HUES48 (cell line): Measurements from ENCODE around the gene SIK1.
"Not testable (repeated sequence)": the region's sequence is repeated elsewhere in the genome, so short reads cannot be mapped to it uniquely, and the experiment has no call there.

Experiments used
- H3K27ac ChIP-seq: one replicate; pipeline ENCODE4 v1.7.0; 2013; ENCODE audit warnings: low read depth, low read length, inconsistent platforms
- H3K27me3 ChIP-seq: 2 replicates; pipeline ENCODE4 v1.6.1; 2013; ENCODE audit warnings: mild to moderate bottlenecking, low read length; ENCODE audit not compliant: control insufficient read depth, insufficient read depth
- H3K36me3 ChIP-seq: 2 replicates; pipeline ENCODE4 v1.6.1; 2013; ENCODE audit warnings: low read length; ENCODE audit not compliant: control insufficient read depth, insufficient read depth
- H3K4me1 ChIP-seq: 2 replicates; pipeline ENCODE4 v1.6.1; 2013; ENCODE audit warnings: mild to moderate bottlenecking, low read length; ENCODE audit not compliant: control insufficient read depth, insufficient read depth
- H3K4me3 ChIP-seq: 2 replicates; pipeline ENCODE4 v1.5.1; 2013; ENCODE audit warnings: mild to moderate bottlenecking, low read depth, low read length
- H3K9ac ChIP-seq: 2 replicates; pipeline ENCODE4 v1.6.1; 2013; ENCODE audit warnings: mild to moderate bottlenecking, low read depth, low read length, moderate library complexity
- H3K9me3 ChIP-seq: 2 replicates; pipeline ENCODE4 v1.6.1; 2013; ENCODE audit warnings: low read length; ENCODE audit not compliant: control insufficient read depth, insufficient read depth

Gene SIK1

DNA sequence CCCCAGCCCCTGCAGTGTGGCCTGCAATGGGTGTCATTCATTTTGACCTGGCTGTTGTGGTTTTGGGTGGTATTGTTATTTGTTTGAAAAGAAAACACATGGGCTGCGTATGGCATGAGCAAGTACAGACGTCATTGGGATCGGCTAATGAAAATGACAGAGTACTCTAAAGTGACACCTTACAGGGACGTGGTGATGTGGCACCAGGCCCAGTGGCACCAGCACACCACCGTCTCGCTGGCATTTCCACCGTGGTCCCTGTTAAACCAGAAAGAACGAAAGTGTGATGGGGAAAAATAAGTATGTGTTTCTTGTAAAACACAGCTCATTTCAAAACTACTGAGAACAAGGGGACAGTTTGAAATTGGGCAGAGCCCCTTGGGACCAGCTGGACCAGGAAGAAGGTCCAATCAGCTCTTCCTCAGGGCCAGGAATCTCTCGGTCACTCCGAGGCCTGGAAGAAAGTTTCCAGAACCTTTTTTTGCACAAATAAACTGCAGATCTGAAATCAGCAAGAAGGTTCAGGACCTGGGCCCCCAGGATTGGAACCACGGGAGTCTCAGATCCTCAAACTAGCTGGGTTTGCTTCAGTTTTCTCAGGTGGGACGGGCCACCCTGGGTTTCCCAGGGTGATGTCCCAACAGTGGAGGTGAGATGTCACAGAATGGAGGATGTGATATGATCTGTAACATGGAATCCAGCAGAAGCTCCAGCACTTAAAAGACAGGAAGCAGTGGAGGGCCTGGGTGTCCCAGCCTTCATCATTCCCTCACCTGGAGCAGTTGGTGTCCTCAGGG, 6.6 kb upstream of the SIK1 start:
- H3K36me3 ChIP-seq, H3K27me3 ChIP-seq, H3K27ac ChIP-seq, H3K9me3 ChIP-seq, H3K9ac ChIP-seq, H3K4me3 ChIP-seq, H3K4me1 ChIP-seq: not testable (repeated sequence)

DNA sequence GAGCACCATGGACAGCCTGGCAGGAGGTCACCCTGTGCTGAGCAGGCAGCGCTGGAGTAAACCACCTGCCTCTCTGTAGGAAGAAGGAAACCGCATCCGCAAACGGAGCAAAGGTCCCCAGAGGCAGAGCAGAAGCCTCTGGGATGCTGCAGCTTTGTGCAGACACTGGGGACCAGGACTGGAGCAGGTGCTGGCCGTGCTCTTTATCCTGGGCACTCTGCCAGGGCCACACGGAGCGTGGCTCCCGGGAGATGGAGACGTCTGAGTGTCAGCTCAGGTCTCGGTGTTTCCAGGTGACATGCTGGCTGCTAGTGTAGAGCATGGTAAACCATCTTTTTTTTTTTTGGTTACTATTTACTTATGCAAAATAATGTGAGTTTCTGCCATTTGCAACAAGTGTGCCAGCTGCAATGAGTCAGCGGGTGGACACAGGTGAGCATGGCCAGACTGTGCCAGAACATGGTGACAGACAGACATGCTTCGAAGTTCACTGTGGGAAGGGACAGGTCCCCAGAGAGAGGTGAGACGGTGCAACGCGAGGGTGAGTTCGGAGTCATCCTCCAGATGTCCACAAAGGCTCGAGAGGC, 4.0 kb upstream of the SIK1 start:
- H3K36me3 ChIP-seq, H3K4me3 ChIP-seq, H3K9me3 ChIP-seq, H3K27ac ChIP-seq, H3K27me3 ChIP-seq, H3K4me1 ChIP-seq, H3K9ac ChIP-seq: not testable (repeated sequence)

DNA sequence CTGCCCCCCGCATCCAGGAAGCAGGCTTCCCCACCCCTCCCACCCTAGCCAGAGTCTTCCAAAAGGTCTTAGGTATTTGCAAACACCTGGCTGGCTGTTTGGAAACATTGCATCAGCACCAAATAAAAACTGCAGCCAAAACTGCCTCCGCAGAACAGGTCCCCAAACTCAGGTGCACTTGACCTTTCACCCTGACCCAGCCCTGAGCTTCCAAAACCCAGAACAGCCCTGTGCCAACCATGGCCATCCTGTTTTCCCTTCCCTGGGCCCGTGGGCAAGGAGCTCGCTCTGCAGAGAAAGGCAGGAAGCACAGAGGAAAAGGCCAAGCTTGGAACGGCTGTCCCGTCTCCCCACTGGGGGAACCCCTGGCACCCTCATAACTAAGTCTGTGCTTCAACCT, 2.0 kb upstream of the SIK1 start:
- H3K36me3 ChIP-seq, H3K9ac ChIP-seq, H3K4me3 ChIP-seq, H3K27me3 ChIP-seq, H3K9me3 ChIP-seq, H3K4me1 ChIP-seq, H3K27ac ChIP-seq: not testable (repeated sequence)

DNA sequence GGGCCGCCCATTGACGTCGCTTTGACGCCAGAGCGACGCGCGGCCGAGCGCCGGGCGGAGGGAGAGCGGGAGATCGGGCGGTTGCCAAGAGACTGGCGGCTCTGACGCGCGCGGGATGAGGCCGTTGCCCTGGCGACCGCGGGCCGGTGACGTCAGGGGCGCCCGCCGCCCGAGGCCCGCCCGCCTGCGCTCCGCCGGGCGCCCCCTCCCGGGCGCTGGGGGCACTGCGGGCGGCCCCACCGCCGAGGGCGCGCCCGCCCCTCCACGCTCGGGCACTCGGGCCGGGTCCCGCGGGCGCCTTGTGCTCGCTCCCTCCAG, 270 bp upstream of the SIK1 start:
- not testable (repeated sequence) for H3K9me3 ChIP-seq, H3K9ac ChIP-seq, H3K4me3 ChIP-seq, H3K27ac ChIP-seq, H3K36me3 ChIP-seq, H3K27me3 ChIP-seq, H3K4me1 ChIP-seq

DNA sequence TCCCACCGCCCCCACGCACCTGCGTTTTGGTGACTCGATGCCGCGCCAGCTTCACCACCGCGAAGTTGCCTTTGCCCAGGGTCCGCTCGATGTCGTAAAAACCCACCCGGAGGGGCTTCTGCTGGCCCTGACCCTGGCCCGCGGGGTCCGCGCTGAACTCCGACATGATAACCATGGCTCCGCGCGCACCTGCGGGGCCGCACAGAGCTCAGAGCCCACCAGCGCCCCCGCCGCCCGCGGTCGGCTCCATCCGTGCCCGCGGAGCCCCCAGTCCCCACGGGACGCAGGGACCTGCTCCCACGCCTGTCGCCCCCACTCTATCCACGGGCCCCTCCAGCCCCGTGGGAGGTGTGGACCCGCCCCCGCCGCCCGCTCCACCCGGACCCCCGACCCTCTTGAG, 927 bp downstream of the SIK1 start:
- H3K9me3 ChIP-seq, H3K27me3 ChIP-seq, H3K4me3 ChIP-seq, H3K9ac ChIP-seq, H3K36me3 ChIP-seq, H3K27ac ChIP-seq, H3K4me1 ChIP-seq: not testable (repeated sequence)

DNA sequence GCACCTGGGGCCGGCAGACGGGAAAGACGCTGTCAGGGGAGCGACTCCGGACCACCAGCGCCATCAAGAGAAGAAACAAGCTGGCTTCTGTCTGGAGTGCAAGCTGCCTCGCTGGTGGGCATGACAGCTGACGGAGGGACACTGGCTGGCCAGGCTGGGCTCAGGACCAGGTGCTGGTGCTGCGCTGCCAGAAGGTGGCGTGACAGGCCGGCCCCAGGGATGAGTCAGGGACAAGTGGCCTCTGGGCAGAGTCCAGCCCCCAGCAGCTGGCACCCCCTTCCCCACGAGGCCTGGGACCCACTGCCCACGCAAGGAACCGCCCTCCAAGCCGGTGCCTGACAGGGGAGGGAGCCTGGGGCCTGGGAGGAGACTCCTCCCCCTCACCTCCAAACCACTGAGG, 7.5 kb downstream of the SIK1 start:
- H3K9ac ChIP-seq, H3K4me1 ChIP-seq, H3K27ac ChIP-seq, H3K36me3 ChIP-seq, H3K27me3 ChIP-seq, H3K4me3 ChIP-seq, H3K9me3 ChIP-seq: not testable (repeated sequence)

DNA sequence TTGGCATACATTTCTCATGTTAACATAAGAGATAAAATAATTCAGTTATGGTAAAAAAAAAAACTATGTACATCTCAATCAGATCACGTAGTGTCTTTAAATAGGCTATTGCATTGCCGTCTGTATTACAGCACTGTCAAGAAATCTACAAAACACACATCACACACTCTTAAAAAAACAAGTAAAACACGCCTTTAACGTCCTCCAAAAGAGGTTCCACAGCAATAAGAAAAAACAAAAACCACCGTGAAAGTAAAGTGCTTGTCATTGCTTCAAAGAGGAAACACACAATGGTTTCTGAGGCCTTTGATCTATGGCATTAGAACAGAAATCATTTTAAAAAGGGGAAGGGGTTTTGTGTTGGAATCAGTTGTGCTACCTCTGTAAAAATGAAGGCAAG, 12.4 kb downstream of the SIK1 start:
- not testable (repeated sequence) for H3K4me1 ChIP-seq, H3K36me3 ChIP-seq, H3K27ac ChIP-seq, H3K4me3 ChIP-seq, H3K9me3 ChIP-seq, H3K9ac ChIP-seq, H3K27me3 ChIP-seq

DNA sequence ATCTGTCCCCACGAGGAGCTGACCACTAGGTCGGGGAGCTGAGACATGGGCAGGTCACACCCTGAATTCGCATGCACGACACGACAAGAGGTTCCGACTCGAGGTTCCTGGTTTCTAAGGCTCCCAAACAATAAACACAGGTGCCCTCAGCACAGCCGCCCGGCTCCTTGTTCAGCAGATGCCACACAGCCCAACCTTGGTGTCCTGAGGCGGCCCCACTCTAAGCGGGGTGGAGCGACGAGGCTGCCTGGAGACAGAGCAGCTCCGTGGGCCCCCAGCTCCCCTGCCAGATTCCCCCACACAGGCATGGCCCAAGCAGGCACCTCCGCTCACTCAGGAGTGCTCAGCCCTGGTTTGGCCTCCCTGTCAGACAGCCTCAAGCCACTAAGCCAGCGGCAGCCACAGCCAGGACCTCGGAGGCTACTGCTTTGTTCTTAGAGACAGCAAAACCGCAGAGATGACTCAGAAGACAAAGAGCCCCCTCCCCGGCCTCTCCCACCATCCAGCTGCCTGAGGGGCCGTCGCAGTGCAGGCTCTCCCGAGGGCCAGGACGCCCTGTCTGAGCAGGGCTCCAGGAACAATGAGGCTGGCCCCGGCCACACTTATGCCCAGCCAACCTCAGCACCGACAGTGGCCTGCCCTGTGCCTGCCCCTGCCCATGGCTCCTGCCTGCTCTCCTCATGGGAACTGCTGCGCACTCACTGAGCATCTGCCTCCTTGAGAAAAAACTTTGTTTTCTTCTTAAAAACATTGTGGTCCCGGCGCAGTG, 14.7 kb downstream of the SIK1 start:
- H3K36me3 ChIP-seq, H3K9ac ChIP-seq, H3K9me3 ChIP-seq, H3K4me3 ChIP-seq, H3K27me3 ChIP-seq, H3K4me1 ChIP-seq, H3K27ac ChIP-seq: not testable (repeated sequence)

DNA sequence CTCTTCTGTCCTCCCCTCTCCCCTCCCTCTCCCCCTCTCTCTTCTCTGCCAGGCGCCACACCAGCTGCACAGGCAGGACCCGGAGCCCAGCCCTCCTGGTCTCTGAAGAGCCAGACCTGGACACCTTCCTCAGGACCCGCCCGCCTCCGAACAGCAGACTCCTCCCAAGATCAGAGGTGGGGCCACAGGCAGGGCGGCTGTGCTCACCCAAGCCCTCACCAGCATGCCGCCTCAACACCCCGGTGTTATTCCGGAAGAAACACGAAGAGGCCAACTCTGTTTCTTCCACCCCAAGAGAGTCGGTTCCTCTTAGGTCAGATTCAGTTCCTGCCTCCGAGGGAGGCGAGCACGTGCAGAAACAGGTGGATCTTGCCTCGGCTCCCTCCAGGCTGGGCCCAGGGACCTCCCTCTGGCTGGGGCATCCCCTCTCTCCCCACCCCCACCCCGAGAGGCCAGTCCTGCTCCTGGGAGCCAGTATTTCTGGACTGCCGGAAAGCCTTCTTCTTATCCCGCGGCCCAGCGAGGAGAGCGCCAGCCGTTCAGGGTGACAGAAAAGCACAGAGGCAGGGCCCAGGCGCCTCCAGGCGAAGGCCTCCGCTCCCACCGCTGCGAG, 16.4 kb downstream of the SIK1 start:
- not testable (repeated sequence) for H3K27me3 ChIP-seq, H3K36me3 ChIP-seq, H3K9ac ChIP-seq, H3K27ac ChIP-seq, H3K4me1 ChIP-seq, H3K4me3 ChIP-seq, H3K9me3 ChIP-seq

DNA sequence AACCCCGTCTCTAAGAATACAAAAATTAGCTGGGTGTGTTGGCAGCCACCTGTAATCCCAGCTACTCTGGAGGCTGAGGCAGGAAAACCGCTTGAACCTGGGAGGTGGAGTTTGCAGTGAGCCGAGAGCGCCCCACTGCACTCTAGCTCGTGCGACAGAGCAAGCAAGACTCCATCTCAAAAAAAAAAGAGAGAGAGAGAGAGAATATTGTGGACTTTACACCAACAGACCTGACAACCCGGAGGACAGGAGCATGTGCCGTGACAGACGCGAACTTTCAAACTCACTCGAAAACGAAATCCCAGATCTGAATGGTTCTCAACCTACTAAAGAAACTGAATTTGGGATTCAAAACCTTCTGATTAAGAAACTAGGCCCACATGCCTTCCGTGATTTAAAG, 19.8 kb downstream of the SIK1 start:
- not testable (repeated sequence) for H3K9ac ChIP-seq, H3K27ac ChIP-seq, H3K4me1 ChIP-seq, H3K36me3 ChIP-seq, H3K9me3 ChIP-seq, H3K4me3 ChIP-seq, H3K27me3 ChIP-seq

DNA sequence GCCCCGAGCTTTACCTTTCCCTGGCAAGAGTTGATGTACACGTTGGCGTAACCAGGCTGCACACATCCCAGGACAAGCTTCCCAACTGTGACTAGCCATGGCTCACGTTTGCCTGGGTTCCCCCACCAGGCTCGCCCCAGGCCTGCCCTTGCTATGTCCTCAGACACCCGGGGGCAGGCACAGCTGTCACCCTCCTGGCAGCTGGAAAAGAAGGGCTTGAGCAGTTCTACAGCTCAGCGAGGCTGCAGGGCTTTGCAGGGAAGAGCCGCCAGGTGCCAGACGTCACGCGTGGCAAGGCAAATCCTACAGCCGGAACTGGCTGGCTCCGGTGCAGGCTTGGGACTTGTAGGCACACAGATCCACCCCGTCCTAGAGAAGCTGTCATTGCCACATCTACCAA, 22.5 kb downstream of the SIK1 start:
- H3K4me3 ChIP-seq, H3K27me3 ChIP-seq, H3K4me1 ChIP-seq, H3K36me3 ChIP-seq, H3K27ac ChIP-seq, H3K9me3 ChIP-seq, H3K9ac ChIP-seq: not testable (repeated sequence)
